HG03064 (cell line): ENCODE data around the gene CCR6.
"Not testable (repeated sequence)": the region's sequence is repeated elsewhere in the genome, so short reads cannot be mapped to it uniquely, and the experiment has no call there.

Experiments
- ATAC-seq: cut with Tn5 transposase; IDR thresholded peaks from one replicate; pipeline ENCODE4 v1.9.1; 2021; ENCODE audit warnings: low read depth; ENCODE audit not compliant: unreplicated experiment

CCR6 gene

DNA sequence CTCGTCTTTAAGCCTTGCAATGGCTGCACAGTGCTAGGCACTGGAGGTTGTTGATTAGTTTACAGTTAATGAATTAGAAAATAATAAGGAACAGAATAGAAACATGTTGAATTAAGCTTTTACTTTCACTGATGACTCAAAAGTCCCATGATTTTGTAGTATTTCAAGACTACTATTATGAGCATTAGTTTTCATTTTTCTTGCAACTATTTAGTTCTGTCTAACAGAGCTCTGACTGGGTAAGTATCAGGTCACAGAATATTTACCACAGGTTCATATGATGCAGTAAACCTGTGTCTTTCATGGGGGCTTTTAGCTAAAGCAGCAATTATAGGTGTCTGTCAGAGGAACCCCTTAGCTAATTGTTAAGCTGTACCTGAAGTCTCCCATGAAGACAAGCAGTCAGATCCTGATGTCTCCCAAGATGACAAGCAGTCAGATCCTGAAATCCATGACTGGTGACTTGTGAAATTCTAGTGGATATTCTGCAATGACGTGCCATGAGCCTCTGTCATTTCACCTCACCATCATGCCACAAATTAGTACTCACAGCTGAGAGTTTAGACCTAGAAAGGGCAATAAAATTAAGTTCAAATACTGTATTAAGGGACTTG, 43.1 kb downstream of the CCR6 start:
- ATAC-seq = no peak

DNA sequence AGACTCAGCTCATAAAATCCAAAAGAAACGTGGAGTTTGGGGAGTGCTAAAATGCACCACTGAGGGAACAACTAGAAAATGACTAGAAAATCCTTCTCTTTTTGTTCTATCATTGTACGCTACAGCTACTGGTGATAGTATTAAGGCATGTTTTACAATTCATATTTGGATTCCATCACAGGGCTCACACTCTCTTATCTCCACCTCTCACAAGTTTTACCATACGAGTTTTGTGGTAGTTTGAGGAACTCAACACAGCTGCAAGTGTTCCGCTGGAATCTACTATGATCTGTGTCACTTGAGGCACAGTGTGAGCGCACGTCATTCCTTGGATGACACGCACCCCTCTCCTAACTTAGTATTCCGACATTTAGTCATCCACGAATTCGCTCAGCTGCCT, 44.8 kb downstream of the CCR6 start:
- not testable (repeated sequence) for ATAC-seq

DNA sequence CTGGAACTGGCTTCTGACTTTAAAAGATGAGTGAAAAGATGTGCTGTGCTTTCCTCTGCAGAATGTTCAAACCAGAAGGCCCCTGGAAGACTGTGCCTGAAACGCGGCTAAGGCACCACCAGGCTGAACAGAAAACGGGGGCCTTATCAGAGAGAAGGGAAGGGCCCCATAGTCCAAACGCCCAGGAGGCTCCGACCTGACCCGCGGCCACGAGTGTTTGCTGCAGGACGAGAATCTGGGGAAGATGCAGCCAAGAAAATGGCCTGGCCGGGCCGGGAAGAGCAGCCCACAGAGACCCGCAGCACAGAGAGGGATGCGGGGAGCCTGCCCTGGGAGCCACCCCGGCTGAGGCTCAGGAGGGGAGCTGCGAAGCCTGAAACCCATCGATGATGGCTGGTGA, 45.4 kb downstream of the CCR6 start:
- ATAC-seq = not testable (repeated sequence)

DNA sequence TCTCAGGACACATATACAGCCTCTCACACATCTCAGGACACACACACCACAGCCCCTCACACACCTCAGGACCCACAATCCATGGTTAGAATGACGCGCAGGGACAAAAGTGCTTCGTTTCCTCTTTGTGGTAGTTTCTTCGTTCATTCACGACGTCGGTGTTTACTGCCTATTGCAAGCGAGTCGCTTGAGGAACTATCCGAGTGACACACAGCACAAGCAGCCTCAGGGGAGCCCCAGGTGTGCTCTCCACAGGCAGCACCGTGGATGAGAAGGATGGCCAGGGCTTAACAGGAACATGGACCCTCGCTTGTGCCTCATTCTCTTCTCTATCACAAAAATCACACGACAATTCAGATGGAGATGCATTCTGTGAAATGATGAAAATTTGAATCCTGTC, 47.0 kb downstream of the CCR6 start:
- not testable (repeated sequence) for ATAC-seq

DNA sequence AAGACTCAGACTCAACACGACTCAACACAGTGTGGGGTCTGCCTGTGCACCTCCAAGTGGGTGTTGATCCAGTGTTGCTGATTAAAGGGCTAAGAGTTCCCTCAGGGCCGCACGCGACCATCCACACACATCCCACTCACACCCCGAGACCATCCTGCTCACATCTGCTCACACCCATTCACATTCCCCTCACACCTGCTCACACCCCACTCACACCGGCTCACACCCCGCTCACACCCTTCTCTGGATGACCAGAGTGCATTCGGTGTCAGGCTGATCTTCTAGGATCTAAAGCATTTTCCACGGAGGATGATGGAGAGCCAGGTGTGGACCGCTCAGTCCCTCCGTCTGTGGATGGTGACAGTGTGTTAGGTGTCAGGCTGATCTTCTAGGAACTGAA, 48.4 kb downstream of the CCR6 start:
- ATAC-seq = not testable (repeated sequence)

DNA sequence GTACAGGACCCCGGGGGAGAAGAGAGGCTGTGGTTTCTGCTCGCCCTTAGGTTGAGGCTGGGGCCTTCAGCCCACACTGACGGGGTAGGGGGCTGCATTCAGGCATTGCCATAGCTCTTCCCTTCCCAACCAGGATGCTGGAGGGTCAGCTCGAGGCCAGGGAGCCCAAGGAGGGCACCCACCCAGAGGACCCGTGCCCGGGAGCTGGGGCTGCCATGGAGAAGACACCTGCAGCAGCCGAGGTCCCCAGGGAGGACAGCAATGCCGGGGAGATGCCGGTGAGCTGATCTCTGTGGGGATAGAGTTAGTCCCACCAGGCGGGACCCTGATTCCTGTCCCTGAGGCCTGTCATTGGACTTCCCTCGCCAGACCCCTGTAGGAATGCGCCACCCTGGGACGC, 49.1 kb downstream of the CCR6 start:
- ATAC-seq = not testable (repeated sequence)

DNA sequence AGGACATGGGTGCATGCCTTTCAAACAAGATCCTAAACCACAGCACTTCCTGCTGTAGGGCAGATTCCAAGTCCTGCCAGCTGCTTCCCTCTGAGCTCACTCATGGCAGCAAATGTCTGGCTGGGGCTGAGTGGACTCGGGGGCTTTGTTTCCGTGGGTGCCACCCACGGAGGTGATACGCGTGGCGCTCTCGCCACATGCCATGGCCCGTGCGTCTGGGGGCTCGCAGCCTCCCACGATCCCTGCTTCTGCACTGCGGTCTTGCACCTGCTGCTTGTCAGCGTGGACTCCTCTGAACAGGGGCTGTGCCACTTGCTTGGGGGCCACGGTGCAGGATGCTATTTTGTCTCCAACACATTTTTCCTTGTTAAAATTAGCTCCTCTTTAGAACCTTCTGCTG, 54.4 kb downstream of the CCR6 start:
- ATAC-seq = not testable (repeated sequence)

DNA sequence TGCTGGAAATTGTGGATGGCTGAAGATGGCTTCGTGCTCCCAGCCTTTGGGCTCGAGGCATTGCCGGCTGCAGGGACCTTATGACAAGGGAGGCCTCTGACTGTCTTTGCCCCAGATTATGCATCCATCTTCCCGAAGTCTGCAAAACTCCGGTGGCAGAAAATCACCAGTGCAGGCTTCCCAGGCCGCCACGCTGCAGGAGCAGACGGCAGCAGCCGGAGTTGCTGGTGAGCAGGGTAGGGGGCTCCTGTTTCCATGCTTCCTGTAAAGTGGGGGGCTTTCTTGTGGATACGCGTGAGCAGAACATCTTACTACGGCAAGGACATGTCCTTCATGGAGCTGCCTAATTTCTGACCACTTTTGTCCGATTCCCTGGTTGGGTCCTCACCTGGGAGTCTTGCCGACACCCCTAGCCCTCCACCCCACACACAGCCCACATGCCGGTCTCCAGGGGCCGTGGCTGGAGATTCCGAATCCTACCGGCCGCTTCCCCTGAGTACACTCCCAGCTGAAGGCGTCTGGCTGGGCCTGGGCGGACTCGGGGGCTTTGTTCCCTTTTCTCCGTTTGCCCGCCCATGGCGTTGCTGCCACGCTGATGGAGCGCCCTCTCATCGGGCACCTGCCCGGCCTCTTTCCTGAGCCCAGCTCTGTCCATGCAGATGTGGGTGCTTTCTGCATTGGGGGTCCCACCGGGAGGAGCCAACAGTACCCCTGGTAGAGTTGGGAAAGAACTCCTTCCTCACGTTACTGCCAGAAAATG, 56.2 kb downstream of the CCR6 start:
- ATAC-seq = not testable (repeated sequence)

DNA sequence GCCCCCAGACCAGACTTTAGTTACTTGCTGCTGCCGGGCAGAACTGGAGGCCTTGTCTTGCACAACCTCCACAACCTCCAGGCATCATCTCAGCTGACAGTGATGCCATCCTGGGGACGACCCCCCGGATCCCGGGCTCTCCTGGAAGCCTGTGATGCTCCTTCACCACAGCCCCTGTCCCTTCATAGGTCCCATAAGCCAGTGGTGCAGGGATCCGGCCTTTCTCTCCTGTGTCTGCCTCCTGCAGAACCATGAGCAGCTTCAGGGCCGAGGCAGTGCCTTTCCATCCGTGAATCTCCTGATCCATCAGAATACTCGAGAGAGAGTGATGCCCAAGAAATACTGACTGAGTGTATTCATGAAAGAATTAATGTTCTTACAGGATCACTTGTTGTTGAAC, 57.2 kb downstream of the CCR6 start:
- not testable (repeated sequence) for ATAC-seq

DNA sequence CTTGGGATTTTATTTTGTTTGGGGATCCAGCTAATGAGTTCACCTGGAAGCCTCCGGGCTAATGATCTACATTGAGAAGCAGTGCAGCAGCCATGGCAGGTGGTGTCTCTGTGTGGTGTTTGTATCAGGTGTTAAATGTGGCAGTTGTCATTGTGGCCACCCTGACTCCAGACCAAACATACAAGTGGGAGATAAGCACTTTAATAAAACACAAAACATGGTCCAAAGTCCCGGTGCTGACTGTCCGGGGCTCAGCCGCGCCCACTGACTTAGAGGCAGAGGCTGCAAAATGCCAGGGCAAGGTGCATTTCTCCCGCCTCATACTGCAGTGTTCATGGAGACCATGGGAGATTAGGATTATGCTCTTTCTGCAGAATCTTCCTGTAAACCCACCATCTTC, 58.5 kb downstream of the CCR6 start:
- ATAC-seq = not testable (repeated sequence)

DNA sequence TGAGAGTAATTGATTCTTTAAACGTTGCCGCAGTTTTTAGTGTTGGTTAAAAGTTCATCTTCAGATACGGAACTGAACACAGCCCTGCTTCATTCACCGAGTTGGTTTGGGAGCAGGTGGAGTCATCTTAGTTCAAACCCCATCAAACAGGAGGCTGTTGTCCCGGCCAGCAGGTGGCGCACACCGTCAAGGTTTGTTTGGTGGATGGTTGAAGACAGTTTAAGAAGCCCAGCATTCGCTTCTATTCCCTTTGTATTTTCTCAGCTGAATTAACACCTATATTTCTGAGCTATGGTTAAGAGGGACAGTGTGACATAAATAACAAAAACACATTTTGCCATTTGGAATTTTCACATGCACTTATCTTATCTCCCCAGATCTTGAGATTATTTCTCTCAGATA, 60.0 kb downstream of the CCR6 start:
- peak; percentile 82 for ATAC-seq

DNA sequence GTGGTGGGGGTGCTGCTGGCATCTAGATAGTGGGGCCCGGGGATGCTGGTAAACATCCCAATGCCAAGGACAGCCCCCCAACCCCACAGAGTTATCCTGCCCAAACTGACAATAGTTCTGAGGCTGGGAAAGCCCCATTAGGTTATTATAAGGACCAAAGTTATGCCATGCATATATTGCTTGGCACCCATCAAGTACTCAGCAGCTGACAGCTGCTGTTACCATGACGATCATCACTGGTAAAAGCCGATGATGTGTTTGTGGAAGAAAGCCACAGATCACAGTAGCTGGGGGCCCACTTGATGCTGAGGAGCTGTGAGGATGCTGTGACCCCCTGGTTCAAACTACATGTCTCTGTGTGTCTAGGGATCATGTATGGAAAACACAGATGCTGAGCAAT, 62.2 kb downstream of the CCR6 start:
- ATAC-seq = not testable (repeated sequence)

DNA sequence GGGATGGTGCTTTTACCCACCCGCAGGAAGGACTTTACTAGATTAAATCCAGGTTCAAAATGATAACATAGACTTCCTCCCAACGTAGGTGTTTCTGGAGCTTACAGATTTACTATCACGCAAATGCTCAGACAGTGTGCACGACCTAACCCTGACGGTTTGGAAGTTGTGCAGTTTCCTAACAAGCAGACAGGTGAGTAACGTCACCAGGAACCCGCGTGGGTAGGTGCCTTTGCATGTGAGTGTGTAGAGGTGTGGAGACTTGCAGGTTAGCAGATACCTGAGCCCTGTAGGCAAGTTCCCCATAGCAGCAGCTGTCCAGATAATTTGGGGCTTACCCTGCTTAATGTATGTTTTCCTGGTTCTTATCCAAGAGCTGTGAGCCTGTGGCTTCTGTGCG, 64.4 kb downstream of the CCR6 start:
- ATAC-seq = not testable (repeated sequence)
